ENCODE measurements around the gene TMEM181.

TMEM181 gene

DNA sequence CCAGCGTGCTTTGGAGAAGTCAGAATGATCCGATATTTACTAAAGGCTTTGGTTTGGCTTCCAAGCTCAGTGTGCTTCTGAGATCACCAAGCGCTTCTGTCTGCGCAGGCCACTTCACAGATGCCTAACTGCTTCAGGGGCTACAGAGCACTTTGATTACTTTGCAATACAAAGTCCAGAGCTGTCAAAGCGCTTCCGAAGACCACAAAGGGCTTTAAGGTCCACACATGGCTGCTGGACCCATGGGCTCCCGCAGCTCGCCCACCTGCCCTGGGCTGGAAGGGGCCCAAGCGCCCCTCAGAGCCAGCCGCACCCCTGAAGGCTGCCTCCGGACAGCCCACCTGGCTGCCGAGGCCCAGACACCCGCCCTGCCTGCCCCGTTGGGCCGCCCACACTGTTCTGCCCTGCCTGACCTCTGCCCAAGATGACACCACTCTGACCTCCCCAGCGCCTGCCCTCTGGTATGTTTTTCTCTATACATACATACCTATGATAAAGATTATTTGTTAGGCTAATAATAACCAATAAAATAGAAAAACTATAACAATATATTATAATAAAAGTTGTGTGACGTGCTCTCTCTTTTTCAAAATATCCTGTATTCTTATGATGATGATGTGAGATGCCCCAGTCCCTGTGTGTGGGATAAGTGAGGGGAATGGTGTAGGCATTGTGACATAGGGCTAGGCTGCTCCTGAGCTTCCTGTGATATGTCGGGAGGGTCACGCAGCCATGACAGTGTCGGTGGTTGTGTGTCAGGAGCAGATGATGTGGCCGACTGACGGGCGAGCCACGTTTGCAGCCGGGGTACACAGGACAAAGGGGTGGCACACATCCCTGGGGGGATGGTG, 62.0 kb downstream of the TMEM181 start:
- H3K9ac ChIP-seq (ENCODE audit: low read depth, low read length) = no peak overlapping the region
- H3K9me3 ChIP-seq (ENCODE audit: control insufficient read depth, insufficient read depth, low read length) = no peaks in the 10 kb centered on the region
- H3K36me3 ChIP-seq (ENCODE audit: insufficient read depth, low read length) = peaks cover 12% of the 10 kb centered on the region
- H3K4me1 ChIP-seq (ENCODE audit: insufficient read depth, low read length) = no peaks in the 10 kb centered on the region

DNA sequence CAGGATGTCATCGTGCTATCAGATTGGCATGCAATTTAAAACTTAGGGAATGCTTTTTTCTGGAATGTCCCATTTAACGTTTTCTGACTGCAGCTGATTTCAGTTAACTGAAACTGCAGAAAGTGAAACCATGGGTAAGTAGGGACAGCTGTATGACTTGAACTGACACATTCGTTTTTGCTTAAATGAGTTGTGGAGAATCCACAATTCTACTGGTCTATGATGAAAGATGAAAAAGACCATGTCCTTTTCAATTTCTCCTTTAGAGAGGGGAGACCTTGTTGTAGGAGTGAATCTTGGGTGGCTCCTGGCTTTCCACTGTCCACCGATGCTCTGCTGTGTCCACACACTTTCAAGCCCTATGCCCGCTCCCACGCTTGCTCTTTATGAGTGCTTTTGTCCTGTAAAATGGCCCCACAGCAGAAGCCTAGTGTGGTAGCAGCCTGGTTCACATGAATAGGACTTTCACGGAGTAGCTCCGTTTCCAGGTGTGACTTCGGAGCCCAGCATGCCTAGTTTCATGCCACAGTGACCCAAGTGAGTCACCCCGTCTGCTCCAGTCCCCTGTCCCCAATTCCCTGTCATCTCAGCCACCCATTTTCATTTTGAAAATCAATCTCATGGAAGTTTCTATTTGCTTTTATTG, 62.8 kb downstream of the TMEM181 start:
- peaks cover 12% of the 10 kb centered on the region for H3K36me3 ChIP-seq (ENCODE audit: insufficient read depth, low read length)
- no peaks in the 10 kb centered on the region for H3K4me1 ChIP-seq (ENCODE audit: insufficient read depth, low read length)
- H3K9ac ChIP-seq (ENCODE audit: low read depth, low read length) = no peak overlapping the region
- H3K9me3 ChIP-seq (ENCODE audit: control insufficient read depth, insufficient read depth, low read length) = no peaks in the 10 kb centered on the region

DNA sequence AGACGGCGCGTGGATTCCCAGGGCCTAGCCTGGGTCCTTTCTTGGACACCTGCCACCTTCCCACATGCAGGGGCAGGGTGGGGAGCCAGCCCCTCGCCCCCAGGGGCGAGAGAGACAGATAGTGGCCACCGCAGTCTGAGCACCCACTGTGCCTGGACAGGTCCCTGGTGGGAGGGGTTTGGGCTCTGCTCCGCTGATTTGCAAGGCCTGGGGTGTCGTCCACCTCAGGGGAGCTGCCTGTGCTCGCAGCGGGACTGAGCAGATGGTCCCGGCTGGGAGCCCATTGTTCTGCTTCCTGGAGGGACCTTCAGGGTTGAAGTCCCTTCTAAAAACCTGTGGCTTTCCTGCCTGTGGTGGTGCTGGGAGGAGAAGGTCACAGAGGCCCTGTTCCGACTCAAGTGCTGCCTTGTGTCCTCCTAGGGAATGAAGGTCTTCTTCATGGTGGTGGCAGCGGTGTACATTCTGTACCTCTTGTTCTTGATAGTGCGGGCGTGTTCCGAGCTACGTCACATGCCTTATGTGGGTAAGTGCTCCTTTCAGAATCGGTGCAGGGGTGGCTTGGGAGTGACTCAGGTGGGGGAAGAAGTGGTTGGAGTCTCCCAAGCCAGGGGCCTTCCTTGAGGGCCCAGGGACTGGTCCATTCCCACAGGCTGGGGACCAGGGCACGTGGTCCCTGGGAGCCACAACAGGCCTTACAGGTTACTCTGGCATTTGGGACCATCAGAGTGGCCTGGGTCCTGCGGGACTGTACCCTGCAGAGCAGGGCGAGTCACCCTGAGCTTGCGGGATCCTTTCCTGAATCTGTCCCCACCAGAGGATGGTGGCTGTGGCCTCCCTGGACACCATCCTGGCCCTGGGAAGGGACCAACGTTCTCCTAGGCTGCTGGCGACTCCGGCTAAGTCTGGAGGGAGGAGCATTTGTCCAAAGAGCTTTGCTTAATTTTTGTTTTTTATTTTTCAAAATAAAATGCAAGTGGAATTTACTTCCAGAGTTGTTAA, 65.1 kb downstream of the TMEM181 start:
- Histone ChIP-seq H3K36me3 (ENCODE audit: insufficient read depth, low read length) (peaks cover 16% of the 10 kb centered on the region), H3K9ac (ENCODE audit: low read depth, low read length) (no peak overlapping the region)

DNA sequence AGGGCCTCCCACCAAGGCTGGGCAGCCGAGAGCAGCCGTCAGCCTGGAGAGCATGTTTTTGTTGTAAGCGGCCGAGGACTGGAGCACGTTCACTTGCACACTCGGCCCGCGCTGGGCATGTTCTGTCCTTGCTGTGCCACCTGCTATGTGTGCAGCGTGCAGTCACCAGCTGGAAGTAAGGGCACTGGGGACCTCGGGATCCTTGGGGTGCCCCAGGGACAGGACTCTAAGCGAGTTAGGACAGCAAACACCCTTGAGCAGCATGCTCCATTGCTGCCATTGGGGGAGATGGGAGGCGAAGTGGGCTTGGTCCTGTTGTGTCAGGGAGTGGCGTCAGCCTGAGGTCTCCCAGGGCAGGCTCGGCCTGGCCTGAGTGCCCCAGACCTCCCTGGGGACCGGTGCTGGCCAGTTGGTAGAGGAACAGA, 66.0 kb downstream of the TMEM181 start:
- Histone ChIP-seq H3K9me3 (ENCODE audit: control insufficient read depth, insufficient read depth, low read length) (no peaks in the 10 kb centered on the region), H3K4me1 (ENCODE audit: insufficient read depth, low read length) (peaks cover 6% of the 10 kb centered on the region), H3K9ac (ENCODE audit: low read depth, low read length) (no peak overlapping the region), H3K36me3 (ENCODE audit: insufficient read depth, low read length) (peaks cover 21% of the 10 kb centered on the region)

More for the DNA sequence above, 65.1 kb downstream of the TMEM181 start:
- H3K4me1 ChIP-seq (ENCODE audit: insufficient read depth, low read length) = peaks cover 6% of the 10 kb centered on the region
- no peaks in the 10 kb centered on the region for H3K9me3 ChIP-seq (ENCODE audit: control insufficient read depth, insufficient read depth, low read length)

DNA sequence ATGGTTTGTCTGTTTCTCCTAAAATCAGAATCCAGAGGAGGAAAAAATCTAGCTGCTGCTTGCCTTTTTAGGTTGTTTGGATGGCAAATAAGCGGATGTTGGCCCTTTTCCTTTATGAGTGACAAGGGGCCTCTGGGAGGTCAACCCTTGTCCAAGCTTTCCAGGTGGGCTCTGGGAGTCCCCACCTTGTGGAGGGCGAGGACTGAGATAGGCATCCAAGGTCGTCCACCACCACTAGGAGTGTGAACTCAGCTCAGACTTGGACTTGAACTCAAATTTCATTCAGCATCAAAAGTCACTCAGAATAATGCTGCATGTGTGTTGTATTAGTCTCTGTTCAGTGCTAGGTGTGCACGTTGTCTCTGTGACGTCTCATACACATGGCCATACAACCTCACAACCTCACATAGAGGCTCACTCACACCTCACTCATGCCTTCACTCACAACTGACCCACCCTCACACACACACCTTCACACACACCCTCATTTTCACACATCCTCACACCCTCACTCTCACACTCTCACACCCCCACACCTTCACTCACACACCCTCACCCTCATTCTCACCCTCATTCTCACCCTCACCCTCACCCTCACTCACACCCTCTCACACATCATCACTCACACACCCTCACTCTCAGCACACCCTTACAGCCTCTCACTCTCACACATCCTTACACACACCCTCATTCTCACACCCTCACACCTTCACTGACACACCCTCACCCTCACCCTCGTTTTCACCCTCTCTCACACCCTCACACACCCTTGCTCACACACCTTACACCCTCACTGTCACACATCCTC, 66.7 kb downstream of the TMEM181 start:
- peaks cover 24% of the 10 kb centered on the region for H3K36me3 ChIP-seq (ENCODE audit: insufficient read depth, low read length)
- H3K9ac ChIP-seq (ENCODE audit: low read depth, low read length) = no peak overlapping the region
- peaks cover 6% of the 10 kb centered on the region for H3K4me1 ChIP-seq (ENCODE audit: insufficient read depth, low read length)
- no peaks in the 10 kb centered on the region for H3K9me3 ChIP-seq (ENCODE audit: control insufficient read depth, insufficient read depth, low read length)

DNA sequence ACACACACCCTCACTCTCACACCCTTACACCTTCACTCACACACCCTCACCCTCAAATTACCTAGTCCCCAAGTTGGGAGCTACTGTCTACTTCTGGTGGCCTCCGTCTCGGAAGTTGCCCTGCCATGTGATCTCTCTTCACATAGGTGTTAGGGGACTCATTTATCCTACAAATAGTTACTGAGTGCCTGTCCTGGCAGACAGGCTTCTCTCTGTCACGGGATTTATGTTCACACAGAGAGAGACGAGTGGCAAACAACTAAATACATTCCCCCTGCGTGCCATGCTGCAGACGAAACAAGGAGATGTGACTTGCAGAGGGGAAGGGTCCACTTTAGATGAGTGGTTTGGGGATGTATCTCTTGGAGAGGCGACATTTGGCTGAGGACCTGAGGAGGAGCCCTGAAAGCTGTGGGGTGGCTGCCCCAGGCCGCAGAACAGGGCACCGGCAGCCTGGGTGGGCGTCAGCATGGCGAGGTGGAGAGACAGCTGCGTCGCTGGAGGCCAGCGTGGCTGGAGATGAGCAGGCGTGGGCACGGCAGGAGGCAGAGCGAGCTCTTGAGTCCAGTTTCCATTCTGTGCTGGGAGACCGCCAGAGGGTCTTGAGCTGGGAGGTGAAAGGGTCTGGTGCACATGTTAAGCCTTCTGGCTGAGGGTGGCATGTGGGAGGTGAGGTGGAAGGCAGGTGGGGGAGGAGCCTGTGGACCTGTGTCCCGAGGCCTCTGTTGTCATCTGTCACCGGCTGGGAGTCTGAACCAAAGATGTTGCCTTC, 67.5 kb downstream of the TMEM181 start:
- H3K9ac ChIP-seq (ENCODE audit: low read depth, low read length) = no peak overlapping the region
- H3K36me3 ChIP-seq (ENCODE audit: insufficient read depth, low read length) = peaks cover 27% of the 10 kb centered on the region
- H3K4me1 ChIP-seq (ENCODE audit: insufficient read depth, low read length) = peaks cover 6% of the 10 kb centered on the region
- H3K9me3 ChIP-seq (ENCODE audit: control insufficient read depth, insufficient read depth, low read length) = no peaks in the 10 kb centered on the region

DNA sequence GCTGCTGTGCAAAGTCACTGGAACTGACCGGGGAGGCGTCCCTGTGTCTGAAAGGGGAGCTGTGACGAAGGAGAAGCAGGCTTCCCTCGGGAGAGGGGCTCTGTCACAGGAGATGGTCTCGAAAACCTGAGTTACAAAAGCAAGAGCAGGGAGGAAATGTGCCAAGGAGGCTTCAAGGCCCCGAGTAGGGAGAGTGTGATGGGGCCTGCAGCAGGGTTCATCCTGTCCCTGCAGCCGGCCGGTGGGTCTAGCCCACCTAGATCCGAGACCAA, 68.0 kb downstream of the TMEM181 start:
- Histone ChIP-seq H3K4me1 (ENCODE audit: insufficient read depth, low read length) (peaks cover 6% of the 10 kb centered on the region), H3K9ac (ENCODE audit: low read depth, low read length) (no peak overlapping the region), H3K9me3 (ENCODE audit: control insufficient read depth, insufficient read depth, low read length) (no peaks in the 10 kb centered on the region), H3K36me3 (ENCODE audit: insufficient read depth, low read length) (peaks cover 23% of the 10 kb centered on the region)

DNA sequence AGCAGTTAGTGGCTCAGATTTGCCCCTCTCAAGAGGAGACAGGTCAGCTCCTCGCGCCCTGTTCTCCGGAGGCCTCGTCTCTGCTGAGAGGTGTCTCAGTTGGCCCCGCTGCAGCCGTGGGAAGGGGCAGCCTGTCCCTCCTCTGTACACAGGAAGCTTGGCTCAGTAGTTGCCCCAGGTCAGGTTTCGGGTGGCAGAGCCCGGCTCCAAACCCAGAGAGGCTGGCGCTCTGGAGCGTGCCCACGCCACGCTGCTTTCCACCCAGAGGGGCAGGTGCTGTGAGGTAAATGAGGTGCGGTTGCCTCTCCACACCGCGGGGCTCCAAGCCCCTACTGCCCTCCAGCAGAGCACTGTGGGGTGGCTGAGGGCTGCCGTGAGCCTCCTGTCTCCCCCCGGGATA, 68.7 kb downstream of the TMEM181 start:
- no peaks in the 10 kb centered on the region for H3K9me3 ChIP-seq (ENCODE audit: control insufficient read depth, insufficient read depth, low read length)
- H3K4me1 ChIP-seq (ENCODE audit: insufficient read depth, low read length) = peaks cover 6% of the 10 kb centered on the region
- H3K9ac ChIP-seq (ENCODE audit: low read depth, low read length) = no peak overlapping the region
- H3K36me3 ChIP-seq (ENCODE audit: insufficient read depth, low read length) = peaks cover 22% of the 10 kb centered on the region

DNA sequence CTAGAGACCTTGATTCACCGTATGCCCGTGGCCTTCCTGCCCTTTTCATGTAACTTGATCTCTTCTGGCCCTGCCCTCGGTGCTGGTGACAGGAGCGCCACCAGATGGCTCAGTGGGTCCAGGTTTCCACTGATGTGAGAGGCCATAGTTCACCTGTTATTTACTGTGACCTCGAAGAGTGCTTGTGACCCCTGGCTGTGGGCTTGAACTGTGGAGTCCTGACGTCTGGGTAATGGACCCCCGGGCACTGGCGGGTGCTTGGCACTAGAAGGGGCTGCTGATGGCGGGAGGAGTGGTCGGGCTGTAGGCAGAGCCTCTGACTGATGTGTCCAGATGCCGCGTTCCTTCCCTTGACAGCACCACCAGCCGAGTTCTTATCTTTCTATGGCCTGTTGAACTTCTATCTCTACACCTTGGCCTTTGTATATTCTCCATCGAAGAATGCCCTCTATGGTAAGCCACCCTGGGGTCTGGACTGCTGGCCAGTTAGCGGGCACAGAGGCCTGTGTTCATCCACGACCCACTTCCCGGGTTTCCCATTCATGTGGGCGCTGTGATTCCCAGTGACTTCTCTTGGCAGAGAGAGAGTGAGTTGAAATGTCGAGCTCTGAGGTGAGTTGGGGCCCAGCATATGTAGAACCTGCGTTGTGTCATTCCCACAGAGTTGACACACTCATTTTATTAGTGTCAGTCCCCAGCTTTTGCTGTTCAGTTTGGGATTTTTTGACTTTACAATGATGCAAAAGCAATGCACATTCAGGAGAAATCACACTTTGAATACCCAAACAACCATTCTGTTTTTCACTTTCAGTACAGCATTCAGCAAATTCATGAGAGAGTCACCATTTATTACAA, 69.7 kb downstream of the TMEM181 start:
- H3K36me3 ChIP-seq (ENCODE audit: insufficient read depth, low read length) = peaks cover 22% of the 10 kb centered on the region
- peaks cover 6% of the 10 kb centered on the region for H3K4me1 ChIP-seq (ENCODE audit: insufficient read depth, low read length)
- no peaks in the 10 kb centered on the region for H3K9me3 ChIP-seq (ENCODE audit: control insufficient read depth, insufficient read depth, low read length)
- no peak overlapping the region for H3K9ac ChIP-seq (ENCODE audit: low read depth, low read length)

DNA sequence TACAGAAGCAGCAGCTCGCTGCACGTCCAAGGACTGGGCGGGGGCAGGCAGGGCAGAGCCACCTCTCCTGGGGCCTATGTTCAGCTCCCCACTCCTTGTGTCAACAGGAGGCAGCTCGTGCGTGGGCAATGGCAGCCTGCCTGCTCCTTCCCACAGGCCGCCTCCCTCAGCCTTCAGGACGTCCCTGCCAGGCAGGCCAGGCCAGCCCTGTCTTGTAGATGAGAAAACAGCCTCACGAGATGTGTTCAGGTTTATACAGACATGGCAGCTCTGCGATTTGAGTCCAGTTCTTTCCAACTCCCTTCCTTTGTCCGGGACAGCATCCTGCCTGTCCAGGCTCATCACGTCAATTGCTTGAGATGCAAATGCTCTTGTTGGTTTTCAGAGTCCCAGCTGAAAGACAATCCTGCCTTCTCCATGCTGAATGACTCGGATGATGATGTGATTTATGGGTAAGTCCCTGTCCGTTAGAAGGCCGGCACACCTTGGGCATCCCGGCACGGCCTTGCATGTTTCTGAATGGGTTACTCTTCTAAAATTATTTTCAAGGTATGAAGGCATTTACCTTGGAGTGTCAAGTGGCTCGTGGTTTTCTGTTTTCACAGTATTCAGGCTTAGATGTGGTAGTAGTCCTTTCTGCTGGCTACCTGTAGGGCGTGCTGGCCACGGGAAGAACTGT, 71.2 kb downstream of the TMEM181 start:
- H3K9ac ChIP-seq (ENCODE audit: low read depth, low read length) = no peak overlapping the region
- H3K4me1 ChIP-seq (ENCODE audit: insufficient read depth, low read length) = peaks cover 6% of the 10 kb centered on the region
- no peaks in the 10 kb centered on the region for H3K9me3 ChIP-seq (ENCODE audit: control insufficient read depth, insufficient read depth, low read length)
- H3K36me3 ChIP-seq (ENCODE audit: insufficient read depth, low read length) = peaks cover 20% of the 10 kb centered on the region

DNA sequence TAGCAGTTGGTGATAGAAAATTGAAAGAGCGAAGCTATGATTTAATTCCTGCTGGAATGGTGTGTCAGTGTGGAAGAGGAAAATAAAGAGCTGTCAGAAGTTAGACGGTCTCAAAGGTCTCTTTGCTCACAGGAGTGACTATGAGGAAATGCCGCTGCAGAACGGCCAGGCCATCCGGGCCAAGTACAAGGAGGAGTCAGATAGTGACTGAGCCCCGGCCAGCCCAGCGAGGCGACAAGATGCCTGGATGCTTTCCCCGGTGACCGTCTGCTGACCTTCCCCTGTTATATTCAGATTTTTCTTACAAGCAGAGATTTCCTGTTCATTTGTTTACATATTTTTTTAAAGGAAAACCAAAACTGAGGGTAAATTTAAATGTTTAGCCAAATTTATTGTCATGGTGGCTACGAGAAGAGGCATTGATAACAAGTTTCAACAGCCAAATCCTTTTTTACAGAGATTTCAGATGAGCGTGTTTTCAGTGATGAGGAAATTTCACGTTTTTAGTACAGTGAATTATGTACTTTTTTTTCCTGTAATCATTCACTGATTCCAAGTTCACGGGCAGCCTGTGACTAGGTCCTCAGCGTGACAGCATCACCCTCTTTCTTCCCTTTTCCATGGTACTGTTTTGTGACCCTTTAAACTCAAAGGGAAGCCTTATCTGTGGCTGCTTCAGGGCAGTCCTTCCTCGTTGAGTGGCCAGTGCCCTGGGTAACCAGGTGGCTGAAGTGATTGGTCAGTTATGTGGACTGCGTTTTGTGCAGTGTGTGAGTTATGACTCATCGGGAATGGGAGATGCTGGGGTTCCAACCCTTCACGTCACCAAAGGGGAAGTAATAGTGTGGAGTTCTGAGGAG, 72.0 kb downstream of the TMEM181 start:
- Histone ChIP-seq H3K4me1 (ENCODE audit: insufficient read depth, low read length) (peaks cover 6% of the 10 kb centered on the region), H3K9me3 (ENCODE audit: control insufficient read depth, insufficient read depth, low read length) (no peaks in the 10 kb centered on the region), H3K36me3 (ENCODE audit: insufficient read depth, low read length) (peaks cover 18% of the 10 kb centered on the region), H3K9ac (ENCODE audit: low read depth, low read length) (no peak overlapping the region)

Data from ES-I3 (cell line).